ENCODE results near the gene VAX1.

The VAX1 gene

GRCh38 chr10:117170244-117170643, 32.2 kb upstream of the VAX1 start:
- no peaks in the 10 kb centered on the region for H3K9me3 ChIP-seq (ENCODE audit: insufficient read depth, low read length)
- H3K79me2 ChIP-seq (ENCODE audit: low read length): no peaks in the 10 kb centered on the region
- H3K4me2 ChIP-seq (ENCODE audit: low read length): no peak overlapping the region
- H3K9ac ChIP-seq (ENCODE audit: low read length): no peak overlapping the region
- TF ChIP-seq CTCF (IDR thresholded peaks at IDR 0.05; ENCODE audit: low read depth, low read length) (no peak), EZH2phosphoT487 (IDR thresholded peaks at IDR 0.05; ENCODE audit: low read depth) (no peak)
- H2AFZ ChIP-seq (ENCODE audit: low read depth, low read length): no peak overlapping the region
- H3K36me3 ChIP-seq (replicated peaks; ENCODE audit: low read depth, low read length): no peaks in the 10 kb centered on the region
- no peak overlapping the region for H3K27ac ChIP-seq (ENCODE audit: low read length)
- no peak overlapping the region for H3K4me3 ChIP-seq (ENCODE audit: low read length)
- H3K27me3 ChIP-seq (ENCODE audit: low read depth, low read length): 0 out of 2 replicates have a peak, but pooled peaks cover 5% of the 10 kb centered on the region
- no peaks in the 10 kb centered on the region for H4K20me1 ChIP-seq (ENCODE audit: insufficient read depth, low read length)
- H3K4me1 ChIP-seq (ENCODE audit: low read length): 0 out of 2 replicates have a peak, but pooled peaks cover 3% of the 10 kb centered on the region

GRCh38 chr10:117169480-117169879, 31.4 kb upstream of the VAX1 start:
- Histone ChIP-seq H3K79me2 (ENCODE audit: low read length) (no peaks in the 10 kb centered on the region), H3K4me3 (ENCODE audit: low read length) (no peak overlapping the region), H3K36me3 (replicated peaks; ENCODE audit: low read depth, low read length) (no peaks in the 10 kb centered on the region), H3K9ac (ENCODE audit: low read length) (no peak overlapping the region), H3K4me1 (ENCODE audit: low read length) (0 out of 2 replicates have a peak, but pooled peaks cover under 1% of the 10 kb centered on the region), H3K4me2 (ENCODE audit: low read length) (no peak overlapping the region), H3K27me3 (ENCODE audit: low read depth, low read length) (0 out of 2 replicates have a peak, but pooled peaks cover 5% of the 10 kb centered on the region), H3K9me3 (ENCODE audit: insufficient read depth, low read length) (no peaks in the 10 kb centered on the region), H3K27ac (ENCODE audit: low read length) (no peak overlapping the region), H4K20me1 (ENCODE audit: insufficient read depth, low read length) (no peaks in the 10 kb centered on the region), H2AFZ (ENCODE audit: low read depth, low read length) (no peak overlapping the region)
- TF ChIP-seq EZH2phosphoT487 (IDR thresholded peaks at IDR 0.05; ENCODE audit: low read depth) (no peak), CTCF (IDR thresholded peaks at IDR 0.05; ENCODE audit: low read depth, low read length) (no peak)

GRCh38 chr10:117168729-117169128, 30.7 kb upstream of the VAX1 start:
- H3K9ac ChIP-seq (ENCODE audit: low read length): no peak overlapping the region
- no peak overlapping the region for H3K27ac ChIP-seq (ENCODE audit: low read length)
- no peak overlapping the region for H3K4me2 ChIP-seq (ENCODE audit: low read length)

More at GRCh38 chr10:117168729-117169128, 30.7 kb upstream of the VAX1 start:
- Histone ChIP-seq H3K27me3 (ENCODE audit: low read depth, low read length) (0 out of 2 replicates have a peak, but pooled peaks cover 5% of the 10 kb centered on the region), H3K36me3 (replicated peaks; ENCODE audit: low read depth, low read length) (no peaks in the 10 kb centered on the region), H3K9me3 (ENCODE audit: insufficient read depth, low read length) (no peaks in the 10 kb centered on the region), H4K20me1 (ENCODE audit: insufficient read depth, low read length) (no peaks in the 10 kb centered on the region), H3K4me3 (ENCODE audit: low read length) (no peak overlapping the region), H2AFZ (ENCODE audit: low read depth, low read length) (no peak overlapping the region), H3K4me1 (ENCODE audit: low read length) (no peaks in the 10 kb centered on the region), H3K79me2 (ENCODE audit: low read length) (no peaks in the 10 kb centered on the region)
- TF ChIP-seq CTCF (IDR thresholded peaks at IDR 0.05; ENCODE audit: low read depth, low read length) (no peak), EZH2phosphoT487 (IDR thresholded peaks at IDR 0.05; ENCODE audit: low read depth) (no peak)
